NCI-H2227 (cell line): Measurements from ENCODE around the gene PARP16.
A peak's percentile ranks its signal among the peaks of the same experiment; 100 is the strongest.
"Not testable (repeated sequence)": the region's sequence is repeated elsewhere in the genome, so short reads cannot be mapped to it uniquely, and the experiment has no call there.

Experiments
- DNase-seq: peaks from one replicate; lab custom pipeline; 2025; ENCODE audit not compliant: unreplicated experiment; lab: John Stamatoyannopoulos, UW

Gene PARP16

DNA sequence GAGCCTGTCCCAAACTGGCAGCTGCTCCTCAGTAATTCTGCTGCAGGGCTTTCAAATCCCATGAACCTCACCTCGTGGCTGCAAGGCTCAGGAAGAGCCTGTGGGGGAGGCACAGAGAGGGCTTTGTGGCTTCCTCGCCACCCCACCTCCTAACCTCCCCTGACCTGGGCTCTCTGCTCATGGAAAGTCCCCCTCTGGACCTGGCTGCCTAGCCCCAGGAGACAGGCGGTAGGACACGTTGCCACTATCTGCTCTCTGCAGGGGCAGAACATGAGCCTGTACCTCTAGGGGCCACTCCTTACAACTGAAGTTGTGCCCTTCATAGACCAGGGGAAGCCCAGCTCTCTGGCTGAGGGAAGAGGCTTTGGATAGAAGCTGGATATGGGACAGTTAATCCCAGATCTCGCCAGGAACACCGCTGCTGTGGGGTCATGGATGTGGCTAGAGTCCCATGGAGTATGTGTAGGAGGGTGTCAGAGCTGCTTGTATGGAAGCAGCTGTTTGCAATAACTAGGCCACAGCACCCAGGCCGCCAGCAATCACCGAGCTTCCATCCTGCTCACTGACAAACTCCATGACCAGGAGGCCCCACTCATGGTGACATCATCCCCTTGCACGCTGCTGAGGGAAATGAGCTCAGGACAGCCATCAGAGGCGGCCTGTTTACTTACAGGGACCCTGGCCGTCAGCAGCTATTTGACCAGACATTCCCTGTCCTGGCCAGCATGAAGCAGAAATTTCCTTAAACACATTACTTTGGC is 41.4 kb downstream of the PARP16 start:
- DNase-seq, result no peak

DNA sequence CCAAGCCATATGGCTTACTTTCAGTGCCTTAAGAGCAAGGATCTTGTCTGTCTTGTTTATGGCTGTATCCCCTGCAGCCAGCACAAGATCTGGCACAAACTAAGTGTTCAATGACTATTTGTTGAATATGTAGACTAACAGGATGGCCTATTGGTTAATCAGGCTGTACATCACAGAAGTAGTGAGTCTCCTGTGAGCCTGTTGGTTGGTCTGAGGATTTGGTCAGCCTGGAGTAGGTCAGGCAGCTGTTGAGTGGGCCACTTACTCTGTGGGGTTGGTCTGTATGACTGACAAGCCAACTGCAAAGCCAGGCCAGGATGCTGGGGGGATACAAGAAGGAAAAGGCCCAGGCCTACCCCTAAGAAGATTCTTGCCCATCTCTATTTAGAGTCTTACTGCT is 42.0 kb downstream of the PARP16 start:
- no peak for DNase-seq

DNA sequence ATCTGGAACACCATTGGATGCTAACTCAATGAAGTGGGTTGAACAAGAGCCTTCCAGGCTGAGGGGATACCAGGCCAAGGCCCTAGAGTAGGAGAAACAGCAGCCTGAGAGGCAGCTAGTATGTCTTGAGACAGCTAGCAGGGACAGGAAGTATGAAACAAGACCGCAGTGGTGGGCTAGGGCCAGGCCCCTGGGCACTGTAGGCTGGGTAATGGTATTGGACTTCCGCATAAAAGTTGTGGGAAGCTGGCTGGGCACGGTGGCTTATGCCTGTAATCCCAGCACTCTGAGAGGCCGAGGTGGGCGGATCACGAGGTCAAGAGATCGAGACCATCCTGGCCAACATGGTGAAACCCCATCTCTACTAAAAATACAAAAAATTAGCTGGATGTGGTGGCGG is 50.2 kb downstream of the PARP16 start:
- not testable (repeated sequence) for DNase-seq

DNA sequence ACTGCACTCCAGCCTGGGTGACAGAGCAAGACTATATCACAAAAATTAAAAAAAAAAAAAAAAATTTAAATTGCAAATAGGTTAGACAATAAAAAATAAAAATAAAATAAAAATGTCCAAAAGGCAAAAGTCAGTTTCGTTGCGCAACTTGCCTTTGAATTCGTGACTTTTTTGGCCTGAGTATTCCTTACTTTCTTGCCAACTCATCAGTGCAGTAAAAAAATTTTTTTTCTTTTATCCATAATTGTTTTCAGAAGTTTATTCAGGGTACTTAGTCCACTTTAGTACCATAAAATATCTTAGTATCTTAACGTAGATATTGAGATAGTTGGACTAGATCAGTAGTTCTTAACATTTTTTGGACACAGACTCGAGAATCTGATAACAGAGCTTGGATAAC is 53.0 kb downstream of the PARP16 start:
- no peak for DNase-seq

DNA sequence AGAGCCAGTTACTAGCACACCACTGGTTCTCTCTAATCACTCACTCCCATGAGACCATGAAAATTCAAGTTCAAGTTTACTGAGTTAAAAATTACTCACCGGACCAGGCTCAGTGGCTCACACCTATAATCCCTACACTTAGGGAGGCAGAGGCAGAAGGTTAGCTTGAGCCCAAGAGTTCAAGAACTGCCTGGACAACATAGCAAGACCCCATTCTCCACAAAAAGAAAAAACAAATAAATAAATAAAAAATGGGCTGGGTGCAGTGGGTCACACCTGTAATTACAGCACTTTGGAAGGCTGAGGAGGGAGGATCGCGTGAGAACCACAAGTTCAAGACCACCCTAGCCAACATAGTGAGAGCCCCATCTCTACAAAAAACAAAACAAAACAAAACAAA is 54.2 kb downstream of the PARP16 start:
- DNase-seq, result no peak

DNA sequence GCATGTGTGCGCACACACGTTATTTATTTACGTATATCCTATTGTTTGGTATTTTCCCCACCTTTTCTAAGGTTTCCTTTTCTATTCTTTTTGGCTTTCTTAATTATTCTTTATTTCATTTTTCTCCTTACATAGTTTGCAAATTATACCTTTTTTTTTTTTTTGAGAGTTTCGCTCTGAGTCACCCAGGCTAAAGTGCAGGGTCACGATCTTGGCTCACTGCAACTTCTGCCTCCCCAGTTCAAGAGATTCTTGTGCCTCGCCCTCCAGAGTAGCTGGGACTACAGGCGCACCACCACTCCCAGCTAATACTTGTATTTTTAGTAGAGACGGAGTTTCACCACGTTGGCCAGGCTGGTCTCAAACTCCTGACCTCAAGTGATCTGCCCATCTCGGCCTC is 55.4 kb downstream of the PARP16 start:
- DNase-seq, result no peak

DNA sequence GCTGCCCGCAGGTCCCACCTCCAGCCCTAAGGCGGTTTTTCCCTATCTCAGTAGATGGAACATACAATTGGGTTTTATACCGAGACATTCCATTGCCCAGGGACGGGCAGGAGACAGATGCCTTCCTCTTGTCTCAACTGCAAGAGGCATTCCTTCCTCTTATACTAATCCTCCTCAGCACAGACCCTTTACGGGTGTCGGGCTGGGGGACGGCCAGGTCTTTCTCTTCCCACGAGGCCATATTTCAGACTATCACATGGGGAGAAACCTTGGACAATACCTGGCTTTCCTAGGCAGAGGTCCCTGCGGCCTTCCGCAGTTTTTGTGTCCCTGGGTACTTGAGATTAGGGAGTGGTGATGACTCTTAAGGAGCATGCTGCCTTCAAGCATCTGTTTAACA is 59.8 kb downstream of the PARP16 start:
- not testable (repeated sequence) for DNase-seq

DNA sequence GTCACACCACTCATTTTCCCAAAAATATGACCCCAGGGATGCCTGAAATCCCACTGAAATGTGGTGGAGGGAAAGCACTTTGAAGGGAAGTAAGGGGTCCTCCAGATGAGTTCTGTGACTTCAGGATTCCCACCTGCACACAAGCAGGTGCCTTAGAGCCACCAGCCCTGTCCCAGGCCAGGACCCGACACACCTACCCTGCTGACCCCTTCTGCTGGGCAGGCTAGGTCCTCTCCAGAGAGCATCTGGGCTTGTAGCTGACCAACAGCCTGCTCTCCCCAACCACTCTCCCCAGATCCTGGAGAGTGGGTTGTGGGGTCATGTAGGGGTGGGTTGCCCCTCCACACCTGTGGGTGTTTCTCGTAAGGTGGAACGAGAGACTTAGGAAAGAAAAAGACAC is 60.5 kb downstream of the PARP16 start:
- DNase-seq, result no peak

DNA sequence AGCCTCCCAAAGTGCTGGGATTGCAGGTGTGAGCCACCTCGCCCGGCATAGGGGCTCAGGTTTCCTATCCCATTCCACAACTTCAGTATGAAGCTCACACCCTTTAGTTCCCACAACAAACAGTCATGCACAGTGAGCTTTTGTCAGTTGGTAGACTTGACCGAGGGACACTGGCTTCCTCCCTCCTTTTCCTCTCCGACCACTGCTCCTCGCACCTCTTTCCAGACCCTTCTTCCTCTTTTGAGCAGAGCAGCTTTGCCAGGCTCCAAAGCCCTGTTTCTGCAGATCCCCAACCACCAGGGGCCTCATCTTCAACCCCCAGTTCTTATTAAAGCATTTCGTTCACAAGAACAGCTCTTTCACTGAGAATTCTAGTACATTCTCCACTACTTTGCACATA is 62.7 kb downstream of the PARP16 start:
- DNase-seq, result no peak

DNA sequence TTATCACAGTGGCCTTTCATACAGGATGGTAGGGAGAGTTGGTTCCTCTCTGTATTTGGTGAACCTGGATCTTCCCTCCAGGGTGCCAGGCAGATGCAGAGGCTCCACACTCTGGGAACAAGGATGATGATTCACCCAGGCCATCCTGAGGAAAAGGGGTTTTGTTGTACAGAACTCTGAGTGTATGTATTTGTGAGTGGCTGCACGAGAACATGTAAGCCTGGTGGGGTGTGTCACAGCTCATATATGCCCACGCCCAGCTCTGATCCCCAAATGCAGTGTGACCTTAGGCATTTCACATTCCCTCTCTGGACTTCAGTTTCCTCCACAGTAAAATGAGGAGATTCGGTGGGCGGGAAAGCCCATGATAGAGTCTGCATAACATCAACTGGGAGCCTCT is 63.8 kb downstream of the PARP16 start:
- DNase-seq, result no peak

DNA sequence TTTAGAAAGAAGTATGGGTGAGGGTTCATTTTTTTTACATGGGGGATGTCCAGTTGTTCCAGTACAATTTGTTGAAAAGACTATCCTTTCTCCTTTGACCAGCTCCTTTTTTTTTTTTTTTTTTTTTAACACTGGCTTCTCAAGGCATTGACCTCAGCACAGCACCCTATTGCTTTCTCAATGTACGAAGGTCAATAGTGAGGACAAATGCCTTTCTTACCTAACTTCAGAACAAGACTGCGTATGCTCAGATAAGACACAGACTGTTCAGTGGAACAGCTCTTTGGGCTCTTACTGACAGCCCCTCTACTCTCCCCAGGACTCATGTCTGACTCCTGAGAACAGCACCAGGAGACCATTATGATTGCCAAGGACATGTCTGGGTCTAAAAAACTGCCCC is 65.0 kb downstream of the PARP16 start:
- DNase-seq, result no peak

DNA sequence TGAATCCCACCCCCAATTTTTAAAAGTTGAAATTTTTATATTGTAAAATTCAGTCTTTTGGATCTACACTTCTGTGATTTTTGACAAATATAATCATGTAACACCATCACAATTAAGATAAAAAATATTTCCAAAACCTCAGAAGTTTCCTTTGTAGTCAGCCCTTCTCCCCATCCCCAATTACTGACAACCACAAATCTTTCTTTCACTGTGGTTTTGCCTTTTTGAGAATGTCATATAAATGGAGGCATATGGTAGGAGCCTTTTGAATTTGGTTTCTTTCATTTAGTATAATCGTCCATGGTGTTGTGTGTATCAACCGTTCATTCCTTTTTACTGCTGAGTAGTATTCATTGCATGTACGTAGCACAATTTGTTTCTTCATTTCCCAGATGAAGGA is 67.5 kb downstream of the PARP16 start:
- DNase-seq, result no peak

DNA sequence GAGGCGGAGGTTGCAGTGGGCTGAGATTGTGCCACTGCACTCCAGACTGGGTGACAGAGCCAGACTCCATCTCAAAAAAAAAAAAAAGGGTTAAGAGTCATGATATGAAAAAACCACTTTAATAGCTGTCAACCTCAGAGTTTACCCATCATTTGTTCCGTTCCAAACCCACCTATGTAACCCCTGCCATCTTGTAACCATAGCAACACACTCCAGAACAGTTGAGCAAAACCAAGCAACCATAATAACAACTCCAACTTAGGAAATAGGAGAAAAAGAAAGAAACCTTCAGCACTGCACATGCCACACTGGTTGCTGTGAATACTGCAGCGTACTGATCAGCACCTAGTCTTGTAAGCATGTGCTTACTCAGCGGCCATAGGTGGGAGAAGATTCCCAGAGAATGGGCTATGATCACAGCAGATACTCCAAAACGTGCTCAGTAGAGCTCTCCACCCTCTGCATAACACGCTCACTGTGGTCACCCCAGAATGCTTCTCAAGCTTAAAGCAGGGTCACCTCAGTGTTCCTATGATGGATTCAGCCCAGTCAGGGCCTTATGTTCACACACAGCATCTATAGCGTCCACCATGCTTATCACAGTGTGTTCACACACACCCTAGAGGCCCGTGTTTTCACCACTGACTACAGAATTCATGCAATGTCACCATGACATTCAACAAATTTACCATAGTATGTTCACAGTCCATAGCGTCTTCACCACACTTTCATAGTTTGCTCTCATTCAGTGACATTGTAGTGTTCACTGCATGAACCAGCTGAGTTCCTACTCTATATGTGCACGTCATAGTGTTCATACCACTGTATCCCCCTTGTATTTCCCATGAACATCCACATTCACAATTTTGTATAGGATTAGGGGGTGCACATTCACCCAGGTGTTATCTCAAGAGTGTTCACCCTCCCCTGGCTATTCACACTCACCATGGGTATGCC is 68.9 kb downstream of the PARP16 start:
- no peak for DNase-seq

DNA sequence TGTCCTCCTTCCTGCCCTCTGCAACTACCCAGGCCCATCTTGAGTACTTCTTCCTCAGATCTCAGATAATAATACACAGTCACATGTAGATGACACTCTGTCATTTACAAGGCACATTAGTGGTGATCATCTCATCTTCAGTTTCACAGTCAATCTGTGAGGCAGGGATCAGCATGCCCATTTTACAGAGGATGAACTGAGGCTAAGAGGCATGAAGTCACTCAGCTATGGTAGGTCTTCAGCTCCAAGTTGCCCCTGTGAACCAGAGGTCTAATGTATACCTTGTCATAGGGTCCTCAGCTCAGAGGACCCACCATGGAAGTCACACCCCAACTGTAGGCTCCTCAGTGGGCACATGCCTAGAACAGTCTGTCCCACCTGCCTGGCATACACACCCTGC is 71.2 kb downstream of the PARP16 start:
- no peak for DNase-seq

DNA sequence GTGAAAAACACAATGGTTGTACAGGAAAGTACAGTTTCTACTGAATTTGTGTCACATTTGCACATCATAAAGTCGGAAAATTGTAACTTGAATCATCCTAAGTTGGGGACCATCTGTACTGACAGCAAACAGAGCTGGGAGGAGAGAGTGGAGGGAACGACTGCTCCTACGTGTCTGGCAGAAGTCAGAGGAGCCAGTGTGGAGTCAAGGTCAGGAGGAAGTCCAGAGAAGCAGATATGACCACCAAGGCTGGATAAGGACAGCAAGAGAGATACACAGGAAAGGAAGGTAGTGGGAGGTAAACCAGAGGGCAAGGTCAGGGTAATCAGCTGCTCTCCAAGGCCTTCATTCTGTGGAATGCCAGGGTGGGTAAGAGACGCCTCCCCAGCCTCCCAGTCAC is 72.7 kb downstream of the PARP16 start:
- no peak for DNase-seq

DNA sequence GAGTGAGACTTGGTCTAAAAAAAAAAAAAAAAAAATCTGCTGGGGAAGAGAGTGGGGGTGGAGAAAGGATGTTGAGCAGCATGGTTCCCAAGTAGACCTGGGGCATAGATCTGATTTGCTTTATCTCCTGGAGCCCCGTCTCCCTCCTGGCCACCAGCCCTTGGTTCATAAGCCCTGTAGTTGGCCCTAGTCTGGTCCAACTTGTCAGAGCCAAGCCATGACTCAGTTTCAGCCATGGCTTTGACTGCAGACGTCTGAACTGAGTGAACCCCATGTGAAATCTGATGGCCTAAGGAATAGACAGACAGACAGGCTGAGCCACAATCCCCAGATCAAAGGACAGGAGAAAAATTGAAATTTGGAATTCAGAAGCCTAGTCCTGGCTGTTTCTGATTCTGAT is 73.4 kb downstream of the PARP16 start:
- no peak for DNase-seq

DNA sequence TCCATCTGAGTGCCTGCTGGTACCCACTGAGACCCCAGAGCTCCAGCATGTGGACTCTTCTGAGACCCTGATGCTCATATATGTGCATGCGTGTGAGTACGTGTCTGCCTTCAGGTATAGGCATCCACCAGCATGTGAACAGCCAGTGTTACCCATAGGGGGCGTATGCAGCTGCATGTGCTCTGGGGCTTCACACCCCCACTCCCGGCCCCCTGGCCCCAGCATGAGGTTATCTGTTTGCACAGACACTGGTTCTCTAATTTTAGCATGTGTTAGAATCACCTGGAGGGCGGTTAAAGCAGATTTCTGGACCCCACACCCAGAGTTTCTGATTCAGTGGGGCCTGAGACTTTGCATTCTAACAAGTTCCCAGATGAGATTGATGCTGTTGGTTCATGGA is 74.6 kb downstream of the PARP16 start:
- peak; percentile 3 for DNase-seq

DNA sequence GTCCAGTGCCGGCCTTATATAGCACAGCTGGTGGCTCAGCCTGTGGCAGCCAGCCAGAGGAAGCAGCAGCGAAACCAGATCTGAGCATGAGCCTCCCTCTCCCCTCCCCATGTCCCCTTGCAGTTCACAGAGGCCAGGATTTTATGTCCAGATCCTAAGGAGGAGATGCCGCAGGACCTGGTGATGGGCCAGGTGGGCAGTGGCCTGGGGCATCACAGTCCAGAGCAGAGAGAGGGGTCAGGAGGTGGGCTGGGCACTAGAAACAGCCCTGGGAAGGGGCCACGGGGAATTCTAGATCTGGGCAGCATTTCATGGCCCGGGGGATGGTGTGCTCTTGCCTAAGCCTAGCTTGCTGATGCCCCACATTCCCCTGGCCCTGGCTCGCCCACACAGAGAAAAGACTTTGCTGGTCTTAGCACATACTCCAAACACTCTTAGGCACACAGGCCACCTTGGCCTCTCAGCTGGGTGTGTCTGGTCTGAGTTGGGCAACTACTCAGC is 75.2 kb downstream of the PARP16 start:
- no peak for DNase-seq

DNA sequence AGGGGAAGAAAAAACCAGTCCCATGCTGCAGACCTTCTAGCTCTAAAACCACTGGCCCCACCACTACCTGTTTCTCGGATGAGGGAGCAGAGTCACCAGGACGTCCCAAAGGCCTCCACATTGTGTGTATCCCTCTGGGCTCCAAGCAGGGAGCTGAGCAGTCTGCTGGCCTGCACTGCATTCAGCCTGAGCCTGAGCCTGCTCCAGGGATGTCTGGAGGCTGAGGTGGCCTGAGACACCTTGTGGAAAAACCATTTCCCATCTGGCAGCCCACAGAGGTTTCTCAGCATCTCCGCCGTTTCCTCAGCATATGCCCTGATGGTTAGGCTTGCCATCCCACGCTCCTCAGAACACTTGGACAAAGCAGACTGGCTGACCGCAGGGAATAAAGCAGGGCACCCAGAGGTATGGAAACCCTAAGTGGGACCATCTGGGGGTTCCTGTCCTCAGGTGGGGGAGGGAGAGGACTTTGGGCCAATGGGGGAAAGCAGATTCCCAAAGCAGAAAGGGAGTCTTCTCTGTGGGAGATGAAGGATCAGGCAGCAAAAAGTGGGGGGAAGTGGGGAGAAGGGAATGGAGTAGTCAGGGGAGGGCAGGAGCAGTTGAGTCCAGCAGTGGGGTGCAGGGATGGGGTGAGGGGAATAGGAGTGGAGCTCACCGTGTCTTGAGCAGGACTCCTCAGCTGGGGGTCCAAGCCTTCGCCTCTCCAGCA is 75.8 kb downstream of the PARP16 start, which contains the start of gene CILP:
Gene CILP (minus strand): TSS at position 704 of the 712 bp plus-strand sequence. CDS start 1,718 bp downstream, outside the sequence.
- no peak for DNase-seq

DNA sequence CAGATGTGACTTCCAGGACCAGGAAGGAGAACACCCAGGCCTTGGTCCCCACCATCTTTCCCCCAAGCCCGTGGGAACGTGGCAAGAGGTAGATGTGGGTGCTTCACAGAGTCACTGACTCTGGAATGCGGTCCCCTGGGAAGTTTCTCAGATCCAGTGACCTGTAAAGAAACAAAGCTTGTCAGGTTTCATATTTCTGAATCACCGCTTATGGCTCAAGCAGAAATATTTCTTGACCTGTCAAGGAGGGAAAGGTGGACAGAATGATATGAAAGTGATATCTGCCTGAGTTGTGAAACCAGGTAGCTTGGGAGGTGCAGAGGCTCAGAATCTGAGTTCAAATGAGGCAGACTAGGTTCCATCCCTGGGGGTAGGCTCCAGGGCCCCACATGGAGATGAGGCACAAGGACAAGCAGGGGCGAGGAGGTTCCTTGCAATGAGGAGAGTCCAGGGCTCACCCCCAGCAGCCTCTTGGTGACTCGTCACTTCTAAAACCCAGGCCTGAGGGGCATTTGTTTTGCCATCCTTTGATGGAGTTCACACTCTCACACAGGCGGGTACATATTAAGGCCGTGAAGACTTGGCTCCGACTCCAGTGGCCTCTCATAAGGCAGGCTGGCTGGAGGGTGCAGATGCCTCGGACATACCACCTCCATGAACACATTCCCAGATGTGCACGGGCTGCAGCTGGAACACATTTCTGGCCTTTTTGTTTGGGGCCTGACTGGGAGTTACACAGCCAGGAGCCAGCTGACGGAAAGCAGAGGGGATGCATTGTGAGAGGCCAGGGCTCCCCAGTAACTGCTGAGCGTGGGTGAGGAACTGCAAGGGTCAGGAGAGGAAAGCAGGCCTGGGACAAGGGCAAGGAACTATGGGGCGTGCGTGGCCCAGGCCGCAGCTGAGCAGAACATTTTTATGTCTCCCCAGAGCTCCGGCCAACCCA is 76.7 kb downstream of the PARP16 start:
- DNase-seq, result no peak
